ENCODE measurements around the gene MOXD1. TPM values are rescaled to one million over a fixed set of nuclear protein-coding genes. Genes with fewer than 3 reads are reported as not detected.

The MOXD1 gene
- total RNA-seq, 1 experiment from 2014 or later, result 5.0 TPM

DNA sequence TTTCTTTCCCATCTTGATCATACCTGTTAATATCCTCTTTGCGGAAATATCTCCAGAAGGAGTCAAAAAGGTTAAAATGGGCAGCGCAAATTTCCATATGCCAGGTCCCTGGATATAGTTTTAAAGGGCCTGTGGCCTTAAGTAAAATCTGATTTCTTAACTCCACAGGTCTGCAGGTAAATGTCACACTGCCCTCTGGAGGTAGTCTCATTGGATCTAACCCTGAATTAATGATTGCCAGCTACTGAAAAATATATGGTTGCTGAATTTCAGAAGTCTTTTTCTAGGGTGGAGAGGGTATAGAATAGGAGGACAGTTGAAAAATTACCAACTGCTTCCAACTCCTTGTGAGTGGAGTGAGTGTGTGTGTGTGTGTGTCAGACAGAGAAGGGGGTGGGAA lies 8.5 kb downstream of the MOXD1 start:
- H3K9me3 ChIP-seq (ENCODE audit: low read length), result 0 out of 2 replicates have a peak, but pooled peaks cover 10% of the 10 kb centered on the region
- intact Hi-C loops (cut with micrococcal nuclease), result loop anchor here (1.0 to 5.0 kb wide), 2 partner anchors 92 to 110 kb away; no protein-coding TSS in a partner anchor
- no peaks in the 10 kb centered on the region for H3K79me2 ChIP-seq (ENCODE audit: low read length)
- no peak for TF ChIP-seq EZH2phosphoT487 (IDR thresholded peaks at IDR 0.05; ENCODE audit: borderline replicate concordance, low read length)
- TF ChIP-seq, protein P1, sequence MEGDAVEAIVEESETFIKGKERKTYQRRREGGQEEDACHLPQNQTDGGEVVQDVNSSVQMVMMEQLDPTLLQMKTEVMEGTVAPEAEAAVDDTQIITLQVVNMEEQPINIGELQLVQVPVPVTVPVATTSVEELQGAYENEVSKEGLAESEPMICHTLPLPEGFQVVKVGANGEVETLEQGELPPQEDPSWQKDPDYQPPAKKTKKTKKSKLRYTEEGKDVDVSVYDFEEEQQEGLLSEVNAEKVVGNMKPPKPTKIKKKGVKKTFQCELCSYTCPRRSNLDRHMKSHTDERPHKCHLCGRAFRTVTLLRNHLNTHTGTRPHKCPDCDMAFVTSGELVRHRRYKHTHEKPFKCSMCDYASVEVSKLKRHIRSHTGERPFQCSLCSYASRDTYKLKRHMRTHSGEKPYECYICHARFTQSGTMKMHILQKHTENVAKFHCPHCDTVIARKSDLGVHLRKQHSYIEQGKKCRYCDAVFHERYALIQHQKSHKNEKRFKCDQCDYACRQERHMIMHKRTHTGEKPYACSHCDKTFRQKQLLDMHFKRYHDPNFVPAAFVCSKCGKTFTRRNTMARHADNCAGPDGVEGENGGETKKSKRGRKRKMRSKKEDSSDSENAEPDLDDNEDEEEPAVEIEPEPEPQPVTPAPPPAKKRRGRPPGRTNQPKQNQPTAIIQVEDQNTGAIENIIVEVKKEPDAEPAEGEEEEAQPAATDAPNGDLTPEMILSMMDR (conservative IDR thresholded peaks at IDR 0.05; ENCODE audit: low read depth, low read length), result peak; percentile 69
- POLR2A ChIA-PET (ENCODE audit: unreplicated experiment), result no interaction called here
- H3K36me3 ChIP-seq (ENCODE audit: low read depth, low read length), result no peaks in the 10 kb centered on the region
- H3K4me3 ChIP-seq (ENCODE audit: low read length), result no peak overlapping the region
- H4K20me1 ChIP-seq (ENCODE audit: low read length), result no peaks in the 10 kb centered on the region
- no peaks in the 10 kb centered on the region for H3F3A ChIP-seq (ENCODE audit: low read length, unreplicated experiment)
- H3K4me2 ChIP-seq (ENCODE audit: low read length), result no peak overlapping the region
- CTCF ChIA-PET, result interaction anchor here (1.1 kb wide), 1 partner anchor 113 kb away, joined by 4 read pairs; no protein-coding TSS in a partner anchor
- BruUV-seq (replicated peaks), result no TSS peak
- no peak overlapping the region for H3K27ac ChIP-seq (ENCODE audit: low read length)
- peak; percentile 55 for DNase-seq
- peak; percentile 50 for ATAC-seq
- H3K9me2 ChIP-seq (replicated peaks; ENCODE audit: low read length), result no peaks in the 10 kb centered on the region
- H3K4me1 ChIP-seq (ENCODE audit: insufficient read depth, low read length), result no peaks in the 10 kb centered on the region
- no peak overlapping the region for H2AFZ ChIP-seq (ENCODE audit: low read length)
- no peaks in the 10 kb centered on the region for H3K27me3 ChIP-seq (ENCODE audit: low read length)
- H3K9ac ChIP-seq (ENCODE audit: low read length), result no peak overlapping the region

DNA sequence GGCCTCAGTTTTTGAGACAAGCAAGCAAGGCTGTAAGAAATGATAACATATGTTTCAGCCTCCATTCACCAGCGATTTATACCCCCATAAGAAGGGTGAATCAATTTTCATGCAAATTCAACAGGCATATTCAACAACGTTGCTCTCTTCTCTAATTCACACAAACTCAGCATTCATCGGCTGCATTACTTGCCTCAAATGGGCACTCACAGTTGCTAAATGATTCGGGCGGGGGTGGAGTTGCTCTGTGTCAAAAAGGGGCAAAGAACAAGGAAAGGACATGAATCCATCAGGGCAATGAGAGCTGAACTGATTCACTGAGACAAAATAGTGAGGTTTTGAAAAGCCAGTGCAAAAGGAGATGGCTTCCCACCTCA lies 9.0 kb downstream of the MOXD1 start:
- no peak overlapping the region for H3K4me3 ChIP-seq (ENCODE audit: low read length)
- TF ChIP-seq EZH2phosphoT487 (IDR thresholded peaks at IDR 0.05; ENCODE audit: borderline replicate concordance, low read length), result no peak
- intact Hi-C loops (cut with micrococcal nuclease), result loop anchor here (1.0 to 5.0 kb wide), 2 partner anchors 92 to 110 kb away; no protein-coding TSS in a partner anchor
- no TSS peak for BruUV-seq (replicated peaks)
- DNase-seq, result no peak
- no peak overlapping the region for H3K4me2 ChIP-seq (ENCODE audit: low read length)
- no peaks in the 10 kb centered on the region for H3K79me2 ChIP-seq (ENCODE audit: low read length)
- no peaks in the 10 kb centered on the region for H3K9me2 ChIP-seq (replicated peaks; ENCODE audit: low read length)
- no peak overlapping the region for H3K27ac ChIP-seq (ENCODE audit: low read length)
- CTCF ChIA-PET, result interaction anchor here (1.1 kb wide), 1 partner anchor 112 kb away, joined by 4 read pairs; no protein-coding TSS in a partner anchor
- no peaks in the 10 kb centered on the region for H3K27me3 ChIP-seq (ENCODE audit: low read length)
- POLR2A ChIA-PET (ENCODE audit: unreplicated experiment), result no interaction called here
- H3K9me3 ChIP-seq (ENCODE audit: low read length), result 0 out of 2 replicates have a peak, but pooled peaks cover 10% of the 10 kb centered on the region
- no peak overlapping the region for H3K9ac ChIP-seq (ENCODE audit: low read length)
- ATAC-seq, result no peak
- H3K36me3 ChIP-seq (ENCODE audit: low read depth, low read length), result no peaks in the 10 kb centered on the region
- no peaks in the 10 kb centered on the region for H3F3A ChIP-seq (ENCODE audit: low read length, unreplicated experiment)
- no peaks in the 10 kb centered on the region for H4K20me1 ChIP-seq (ENCODE audit: low read length)
- no peak overlapping the region for H2AFZ ChIP-seq (ENCODE audit: low read length)
- H3K4me1 ChIP-seq (ENCODE audit: insufficient read depth, low read length), result no peaks in the 10 kb centered on the region

DNA sequence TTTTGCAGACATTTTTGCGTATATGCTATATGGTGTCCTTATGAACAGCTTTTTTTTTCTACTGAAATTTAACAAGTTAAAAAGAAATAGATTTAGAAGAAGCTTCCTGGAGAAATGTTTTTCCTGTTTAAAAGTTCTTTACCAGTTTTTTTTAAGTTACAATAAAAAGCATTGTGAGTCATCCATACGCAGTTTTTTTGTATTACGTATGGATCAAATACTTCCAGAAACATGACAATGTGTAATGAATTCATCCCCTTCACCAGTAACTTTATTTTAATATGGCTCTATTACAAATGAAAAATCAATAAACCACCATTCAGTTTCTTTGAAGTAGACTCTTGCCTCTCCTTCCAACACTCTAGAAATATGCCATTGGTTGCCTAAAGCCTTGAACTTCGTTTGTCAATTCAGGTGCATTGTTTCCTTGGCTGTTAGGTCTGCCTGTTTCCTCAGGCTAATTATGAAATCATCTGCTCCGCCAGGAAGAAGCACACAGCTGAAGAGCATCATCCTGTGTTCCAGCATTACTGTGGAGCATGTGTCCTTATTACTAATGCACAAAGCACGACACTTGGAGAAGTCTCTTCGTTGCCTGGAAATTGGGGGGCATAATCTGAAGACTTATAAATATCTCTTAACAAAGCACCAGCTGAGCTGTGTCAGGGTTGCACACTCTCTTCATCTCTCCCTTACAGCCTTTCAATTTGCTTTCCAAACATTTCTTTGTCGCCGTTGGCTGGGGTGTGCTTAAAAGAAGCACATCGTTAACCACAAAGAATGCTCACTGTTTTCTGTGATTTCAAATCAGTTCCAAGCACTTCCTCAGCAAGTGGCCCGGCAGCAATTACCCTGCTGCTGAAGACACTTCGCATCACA lies 9.6 kb downstream of the MOXD1 start:
- Histone ChIP-seq H3K4me1 (ENCODE audit: insufficient read depth, low read length) (no peaks in the 10 kb centered on the region), H3K4me3 (ENCODE audit: low read length) (no peak overlapping the region), H3K4me2 (ENCODE audit: low read length) (no peak overlapping the region), H3F3A (ENCODE audit: low read length, unreplicated experiment) (no peaks in the 10 kb centered on the region), H3K9me2 (replicated peaks; ENCODE audit: low read length) (no peaks in the 10 kb centered on the region), H4K20me1 (ENCODE audit: low read length) (no peaks in the 10 kb centered on the region), H2AFZ (ENCODE audit: low read length) (no peak overlapping the region), H3K36me3 (ENCODE audit: low read depth, low read length) (no peaks in the 10 kb centered on the region), H3K27ac (ENCODE audit: low read length) (no peak overlapping the region), H3K9me3 (ENCODE audit: low read length) (0 out of 2 replicates have a peak, but pooled peaks cover 10% of the 10 kb centered on the region), H3K9ac (ENCODE audit: low read length) (no peak overlapping the region), H3K79me2 (ENCODE audit: low read length) (no peaks in the 10 kb centered on the region), H3K27me3 (ENCODE audit: low read length) (no peaks in the 10 kb centered on the region)
- no TSS peak for BruUV-seq (replicated peaks)
- DNase-seq, result peak; percentile 26
- intact Hi-C loops (cut with micrococcal nuclease), result loop anchor here (1.0 to 5.0 kb wide), 2 partner anchors 91 to 109 kb away; no protein-coding TSS in a partner anchor
- CTCF ChIA-PET, result interaction anchor here (1.1 kb wide), 1 partner anchor 112 kb away, joined by 4 read pairs; no protein-coding TSS in a partner anchor
- peak; percentile 51 for ATAC-seq
- TF ChIP-seq, protein P1 (conservative IDR thresholded peaks at IDR 0.05; ENCODE audit: low read depth, low read length), result no peak
- TF ChIP-seq EZH2 (IDR thresholded peaks at IDR 0.05; ENCODE audit: low read length, unreplicated experiment) (no peak), EZH2phosphoT487 (IDR thresholded peaks at IDR 0.05; ENCODE audit: borderline replicate concordance, low read length) (no peak)
- POLR2A ChIA-PET (ENCODE audit: unreplicated experiment), result no interaction called here

Data from PC-3 (cell line).